GM18505 (cell line): Measurements from ENCODE around the gene FUNDC1.
"Not testable (repeated sequence)": the region's sequence is repeated elsewhere in the genome, so short reads cannot be mapped to it uniquely, and the experiment has no call there.

ENCODE experiments used
- ATAC-seq: cut with Tn5 transposase; IDR thresholded peaks from one replicate; pipeline ENCODE4 v1.9.1; 2021; ENCODE audit not compliant: unreplicated experiment
- POLR2A ChIP-seq: IDR thresholded peaks from 4 replicates; pipeline ENCODE4 v1.6.1; 2011; ENCODE audit warnings: borderline replicate concordance; ENCODE audit not compliant: insufficient read depth, insufficient read length; ENCODE audit errors: extremely low read depth

Gene FUNDC1, protein sequence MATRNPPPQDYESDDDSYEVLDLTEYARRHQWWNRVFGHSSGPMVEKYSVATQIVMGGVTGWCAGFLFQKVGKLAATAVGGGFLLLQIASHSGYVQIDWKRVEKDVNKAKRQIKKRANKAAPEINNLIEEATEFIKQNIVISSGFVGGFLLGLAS

DNA sequence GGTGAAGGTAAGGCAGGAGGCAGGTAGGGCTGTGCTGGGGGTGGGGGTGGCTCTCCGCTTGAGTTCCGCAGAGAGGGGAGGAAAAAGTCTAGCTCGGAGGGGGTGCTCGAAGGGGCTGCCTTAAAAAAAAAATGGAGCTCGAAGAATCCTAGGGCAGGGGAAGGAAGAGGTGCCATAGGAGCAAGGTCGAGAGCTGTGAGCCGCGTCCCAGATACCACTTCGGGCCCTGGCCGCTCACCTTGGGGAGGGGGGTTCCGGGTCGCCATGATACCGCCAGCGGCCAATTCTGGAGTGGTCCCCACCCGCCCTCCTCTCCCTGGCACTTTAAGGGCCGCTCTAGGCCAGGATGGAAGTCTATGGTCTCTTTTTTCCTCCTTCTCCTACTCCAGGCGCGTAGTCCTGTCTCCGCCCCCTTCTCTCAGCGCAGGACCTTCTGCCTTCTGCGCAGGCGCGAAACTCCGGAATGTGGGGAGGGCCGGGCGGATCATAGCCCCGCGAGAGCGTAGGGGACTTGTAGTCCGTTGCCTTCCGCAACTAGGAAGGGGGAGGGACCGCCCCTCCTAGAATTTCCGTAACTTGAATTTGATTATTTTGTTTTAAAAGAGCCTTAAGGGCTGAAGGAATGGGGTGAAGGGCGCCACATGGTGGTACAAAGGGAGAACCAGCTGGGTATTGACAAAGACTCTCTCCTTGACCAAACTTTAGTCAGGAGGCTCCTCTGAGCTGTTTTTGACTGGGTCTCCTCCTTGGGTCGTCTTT is at the start of gene FUNDC1:
Gene FUNDC1, minus strand, starts transcription at position 293 of the 759 bp plus-strand sequence. Its CDS starts 27 bp downstream, at position 266.
- TF ChIP-seq POLR2A, result peak; percentile 46
- peak; percentile 98 for ATAC-seq

DNA sequence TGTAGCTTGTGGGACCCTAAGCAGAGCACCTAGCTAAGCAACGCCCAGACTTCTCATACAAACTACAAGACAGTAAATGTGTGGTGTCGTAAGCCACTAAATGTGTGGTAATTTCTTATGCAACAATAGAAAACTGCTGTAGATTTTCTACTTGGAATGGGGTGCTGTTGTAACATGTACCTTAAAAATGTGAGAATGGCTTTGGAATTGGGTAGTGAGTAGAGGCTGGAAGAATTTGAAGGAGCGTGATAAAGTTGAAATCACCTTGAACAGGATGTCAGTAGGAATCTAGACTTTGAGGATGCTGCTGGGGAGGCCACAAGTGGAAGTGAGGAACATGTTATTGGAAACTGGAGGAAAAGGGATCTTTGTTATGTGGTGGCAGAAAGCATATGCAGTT is 43.2 kb upstream of the FUNDC1 start:
- TF ChIP-seq POLR2A, result no peak

GRCh38 chrX:44580466-44580865 is 37.8 kb upstream of the FUNDC1 start:
- TF ChIP-seq POLR2A, result no peak

More for the DNA sequence above, 43.2 kb upstream of the FUNDC1 start:
- ATAC-seq, result no peak

DNA sequence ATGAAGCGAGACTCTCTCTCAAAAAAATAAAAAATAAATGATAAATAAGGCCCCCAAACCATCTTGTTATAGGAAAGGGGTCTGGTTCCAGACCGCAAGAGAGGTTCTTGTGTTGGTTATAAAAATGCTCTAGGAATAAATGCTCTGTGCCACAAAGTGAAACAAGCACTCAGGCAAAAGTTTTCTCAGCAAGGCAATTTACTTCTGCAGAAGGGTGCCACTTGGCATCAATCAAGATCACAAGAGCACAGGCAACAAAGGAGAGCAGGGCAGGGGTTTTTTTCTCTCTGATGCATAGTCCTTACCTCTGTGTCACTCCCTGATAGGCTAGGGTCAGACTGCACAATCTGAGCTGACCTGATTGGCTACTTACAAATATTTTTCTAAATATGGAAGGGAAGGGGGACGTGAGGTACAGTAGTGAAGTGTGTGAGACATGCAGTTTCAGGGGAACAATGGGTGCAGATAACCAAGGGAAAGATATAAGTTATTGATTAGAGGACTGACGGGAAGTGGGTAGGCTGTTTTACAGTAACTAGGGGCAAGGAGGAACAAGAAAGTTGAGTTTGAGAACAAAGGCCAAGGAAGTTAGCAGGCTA is 29.8 kb upstream of the FUNDC1 start:
- TF ChIP-seq POLR2A, result no peak
- no peak for ATAC-seq

More at GRCh38 chrX:44580466-44580865, 37.8 kb upstream of the FUNDC1 start:
- ATAC-seq, result no peak

DNA sequence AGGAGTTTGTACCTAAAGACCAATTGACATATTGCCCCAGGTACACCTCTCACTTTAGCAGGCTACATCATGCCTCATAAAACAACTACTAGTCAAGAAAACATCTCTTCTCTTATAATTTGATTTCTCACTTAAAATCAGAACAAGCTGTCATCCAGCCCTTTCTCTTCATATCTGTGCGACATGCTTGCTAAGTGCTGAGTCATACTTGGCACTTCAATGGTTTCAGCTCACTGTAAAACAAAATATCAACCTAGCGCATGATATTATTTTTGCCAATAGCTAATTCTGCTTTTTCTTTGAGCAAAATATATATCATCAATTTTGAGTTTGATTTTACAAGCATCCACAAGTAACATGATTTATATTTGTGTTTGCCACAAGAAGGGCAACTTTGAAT is 27.9 kb upstream of the FUNDC1 start:
- TF ChIP-seq POLR2A, result no peak

DNA sequence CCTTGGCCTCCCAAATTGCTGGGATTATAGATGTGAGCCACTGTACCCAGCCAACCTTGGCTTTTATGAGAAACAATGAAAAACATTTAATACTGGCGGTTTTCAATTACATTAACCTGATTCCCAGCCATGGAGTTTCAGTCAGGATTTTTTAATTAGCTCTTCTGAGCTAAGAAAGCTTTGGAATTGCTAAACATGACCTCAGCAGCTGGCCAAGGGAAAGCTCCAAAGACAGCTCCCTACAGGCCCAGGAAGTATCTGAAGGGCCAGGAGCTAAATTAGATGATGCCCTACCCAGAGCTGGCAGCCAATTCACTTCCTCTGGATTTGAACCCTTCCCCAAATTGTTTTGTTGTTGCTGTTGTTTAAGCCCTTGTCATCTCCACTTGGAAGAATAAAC is 26.5 kb upstream of the FUNDC1 start:
- TF ChIP-seq POLR2A, result no peak

More for the DNA sequence above, 27.9 kb upstream of the FUNDC1 start:
- ATAC-seq, result no peak

DNA sequence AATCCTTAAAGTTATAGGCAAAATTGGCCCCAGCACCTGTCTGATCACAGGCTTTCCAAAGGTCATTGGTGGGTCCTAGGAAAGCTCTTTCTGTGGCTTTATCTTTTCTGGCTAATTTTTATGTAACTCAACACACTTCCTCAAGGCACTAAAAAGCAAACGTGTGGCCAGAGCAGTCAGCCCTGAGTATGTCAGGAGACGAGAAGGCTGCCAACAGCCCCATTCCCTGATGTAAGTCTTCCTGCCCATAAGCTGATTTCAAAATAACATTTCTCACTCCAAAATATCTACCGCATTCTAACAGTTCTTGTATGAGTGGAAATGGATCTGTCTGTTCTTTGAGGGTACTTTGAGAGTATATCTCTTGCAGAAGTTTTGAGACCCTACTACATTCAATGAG is 25.5 kb upstream of the FUNDC1 start:
- ATAC-seq, result no peak
- no peak for TF ChIP-seq POLR2A

More for the DNA sequence above, 26.5 kb upstream of the FUNDC1 start:
- no peak for ATAC-seq

DNA sequence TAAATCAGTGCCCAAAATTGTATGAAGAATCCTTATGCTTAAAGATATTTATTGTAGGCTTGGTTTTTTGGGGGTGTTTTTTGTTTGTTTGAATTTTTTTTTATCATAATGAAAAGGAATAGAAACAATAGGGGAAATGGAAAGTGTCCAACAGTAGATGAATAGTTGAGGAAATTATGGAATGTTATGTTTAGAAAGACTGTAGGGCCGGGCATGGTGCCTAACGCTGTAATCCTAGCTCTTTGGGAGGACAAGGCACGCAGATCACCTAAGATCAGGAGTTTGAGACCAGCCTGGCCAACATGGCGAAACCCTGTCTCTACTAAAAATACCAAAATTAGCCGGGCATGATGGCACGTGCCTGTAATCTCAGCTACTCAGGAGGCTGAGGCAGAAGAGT is 19.2 kb upstream of the FUNDC1 start:
- ATAC-seq, result not testable (repeated sequence)

GRCh38 chrX:44550563-44550962 is 7.9 kb upstream of the FUNDC1 start:
- TF ChIP-seq POLR2A, result no peak

DNA sequence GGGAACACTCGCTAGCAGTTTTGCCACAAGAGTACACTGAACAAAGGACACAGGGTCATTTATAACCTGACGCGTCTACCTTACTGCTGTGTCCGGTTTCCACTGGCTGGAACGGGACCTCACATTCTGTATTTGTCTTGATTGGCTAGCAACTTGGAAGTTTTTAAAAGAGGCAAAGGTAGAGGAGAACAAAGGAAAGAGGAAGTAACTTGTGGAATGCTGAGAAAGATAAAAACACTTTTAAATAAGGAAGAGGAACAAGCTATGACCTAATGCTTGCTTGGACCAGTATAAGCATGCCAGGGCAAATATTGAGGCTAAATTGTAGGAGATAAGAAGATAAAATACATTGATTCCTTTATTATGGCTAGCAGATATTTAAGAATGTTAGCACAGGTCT is 2.8 kb upstream of the FUNDC1 start:
- not testable (repeated sequence) for ATAC-seq

More at GRCh38 chrX:44550563-44550962, 7.9 kb upstream of the FUNDC1 start:
- ATAC-seq, result no peak

DNA sequence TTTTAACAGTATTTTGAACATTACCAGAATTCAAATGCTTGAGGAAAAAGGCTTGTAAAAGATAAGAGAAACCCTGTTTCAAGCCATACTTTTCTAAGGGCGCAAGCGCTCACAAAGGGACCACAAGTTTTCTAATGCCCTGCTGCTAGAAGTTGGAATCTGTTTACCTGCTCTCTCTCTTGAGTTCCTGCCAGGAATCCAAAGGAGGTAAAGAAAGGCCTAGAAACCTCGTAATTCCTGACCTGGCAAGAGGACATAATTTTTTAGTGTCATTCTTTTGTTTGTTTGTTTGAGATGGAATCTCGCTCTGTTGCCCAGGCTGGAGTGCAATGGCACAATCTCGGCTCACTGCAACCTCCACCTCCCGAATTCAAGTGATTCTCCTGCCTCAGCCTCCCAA is 1.4 kb upstream of the FUNDC1 start:
- no peak for TF ChIP-seq POLR2A
- ATAC-seq, result no peak

DNA sequence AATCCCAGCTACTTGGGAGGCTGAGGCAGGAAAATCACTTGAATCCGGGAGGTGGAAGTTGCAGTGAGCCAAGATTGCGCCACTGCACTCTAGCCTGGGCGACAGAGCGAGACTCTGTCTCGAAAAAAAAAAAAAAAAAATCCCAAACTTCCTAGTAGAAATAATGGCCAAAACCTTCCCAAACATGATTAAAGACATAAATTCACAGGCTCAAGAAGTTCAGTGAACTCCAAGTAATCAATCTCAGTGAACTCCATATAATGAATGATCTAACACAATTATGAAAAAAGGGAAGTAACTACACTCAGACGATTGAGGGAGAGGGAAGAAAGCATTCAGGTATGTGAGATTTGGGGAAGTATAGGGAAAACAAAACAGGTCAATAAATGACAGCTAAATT is 6.5 kb downstream of the FUNDC1 start:
- no peak for TF ChIP-seq POLR2A
- ATAC-seq, result no peak

GRCh38 chrX:44529310-44529709 is 13.3 kb downstream of the FUNDC1 start:
- ATAC-seq, result no peak
- TF ChIP-seq POLR2A, result no peak

GRCh38 chrX:44514272-44514671 is 28.4 kb downstream of the FUNDC1 start:
- ATAC-seq, result no peak
- no peak for TF ChIP-seq POLR2A

DNA sequence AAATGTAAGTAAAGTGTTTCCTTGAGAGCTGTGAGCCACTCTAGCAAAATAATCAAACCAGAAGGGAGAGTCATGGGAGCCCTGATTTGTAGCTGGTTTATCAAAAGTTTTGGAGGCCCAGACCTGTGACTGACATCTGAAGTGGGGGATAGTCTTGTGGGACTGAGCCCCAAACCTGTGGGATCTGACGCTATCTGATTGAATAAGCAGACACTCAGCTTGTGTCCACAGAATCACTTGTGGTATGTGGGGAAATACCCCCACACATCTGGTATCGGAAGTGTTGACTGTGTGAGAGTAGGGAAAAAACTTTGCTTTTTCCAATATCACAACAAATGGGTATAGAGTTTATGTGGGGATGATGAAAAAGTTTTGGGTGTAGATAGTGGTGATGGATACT is 35.4 kb downstream of the FUNDC1 start:
- ATAC-seq, result no peak
- TF ChIP-seq POLR2A, result no peak

GRCh38 chrX:44506678-44507077 is 36.0 kb downstream of the FUNDC1 start:
- TF ChIP-seq POLR2A, result no peak
- no peak for ATAC-seq
